Endothelial cell (in vitro differentiated cells): ENCODE data around the gene IL17A. TPM values are rescaled to one million over a fixed set of nuclear protein-coding genes. Genes with fewer than 3 reads are reported as not detected.

ENCODE experiments used
- DNase-seq: peaks from one replicate; pipeline ENCODE4 v3.0.0; 2021; ENCODE audit warnings: low spot score
- H3K27ac Mint-ChIP-seq: one replicate; pipeline ENCODE4 v1.8.0; 2021; ENCODE audit warnings: mixed read lengths, inconsistent platforms; ENCODE audit not compliant: unreplicated experiment
- H3K27me3 Mint-ChIP-seq: one replicate; pipeline ENCODE4 v1.8.0; 2021; ENCODE audit warnings: mild to moderate bottlenecking, moderate library complexity, mixed read lengths, inconsistent platforms; ENCODE audit not compliant: unreplicated experiment
- H3K36me3 Mint-ChIP-seq: one replicate; pipeline ENCODE4 v1.8.0; 2021; ENCODE audit warnings: mild to moderate bottlenecking, low read depth, mixed read lengths, inconsistent platforms; ENCODE audit not compliant: unreplicated experiment
- H3K4me1 Mint-ChIP-seq: one replicate; pipeline ENCODE4 v1.8.0; 2021; ENCODE audit warnings: mild to moderate bottlenecking, mixed read lengths, inconsistent platforms; ENCODE audit not compliant: unreplicated experiment
- H3K4me3 Mint-ChIP-seq: one replicate; pipeline ENCODE4 v1.8.0; 2021; ENCODE audit warnings: mild to moderate bottlenecking, mixed read lengths, inconsistent platforms; ENCODE audit not compliant: unreplicated experiment
- H3K9me3 Mint-ChIP-seq: one replicate; pipeline ENCODE4 v1.8.0; 2021; ENCODE audit warnings: mixed read lengths, inconsistent platforms; ENCODE audit not compliant: unreplicated experiment
- total RNA-seq: library from RNA; stranded (reverse); fragmentation: NEBNext Ultra II Directional; extraction: Animal tissue kit (Norgen Biotek cat#: 25700); gene quantifications from one replicate; pipeline ENCODE4 v1.2.1, GENCODE V29; 2021; ENCODE audit not compliant: unreplicated experiment
- TF ChIP-seq, protein P1 (sequence below): fragments of 200-600 bp; sonication (generic); IDR thresholded peaks from one replicate; pipeline ENCODE4 v1.5.0; 2021; ENCODE audit warnings: antibody characterized with exemption; ENCODE audit not compliant: unreplicated experiment

IL17A gene
- total RNA-seq, 1 donor from 2014 or later, result not detected

DNA sequence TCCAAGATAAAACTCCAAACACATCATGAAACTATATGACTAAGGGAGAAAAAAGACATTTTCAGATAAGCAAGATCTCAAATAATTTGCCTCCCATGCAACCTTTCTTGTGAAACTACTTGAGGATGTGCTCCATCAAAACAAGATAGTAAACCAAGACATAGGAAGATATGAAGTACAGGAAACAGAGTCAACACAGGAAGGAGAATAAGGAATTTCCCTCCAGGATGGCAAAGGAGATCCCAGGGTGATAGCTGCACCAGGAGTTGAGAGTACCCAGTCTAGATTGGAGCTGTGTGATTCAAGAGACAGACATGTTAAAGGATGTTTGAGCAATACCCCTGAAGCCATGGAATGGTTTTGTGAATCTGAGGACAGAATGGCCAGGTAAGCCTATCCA is 15.3 kb downstream of the IL17A start:
- Mint-ChIP-seq H3K4me1 (no peaks in the 10 kb centered on the region), H3K27me3 (peaks cover 2% of the 10 kb centered on the region), H3K9me3 (peaks cover 31% of the 10 kb centered on the region), H3K4me3 (no peak overlapping the region), H3K27ac (no peak overlapping the region), H3K36me3 (peaks cover 27% of the 10 kb centered on the region)
- DNase-seq, result no peak
- TF ChIP-seq, protein P1, sequence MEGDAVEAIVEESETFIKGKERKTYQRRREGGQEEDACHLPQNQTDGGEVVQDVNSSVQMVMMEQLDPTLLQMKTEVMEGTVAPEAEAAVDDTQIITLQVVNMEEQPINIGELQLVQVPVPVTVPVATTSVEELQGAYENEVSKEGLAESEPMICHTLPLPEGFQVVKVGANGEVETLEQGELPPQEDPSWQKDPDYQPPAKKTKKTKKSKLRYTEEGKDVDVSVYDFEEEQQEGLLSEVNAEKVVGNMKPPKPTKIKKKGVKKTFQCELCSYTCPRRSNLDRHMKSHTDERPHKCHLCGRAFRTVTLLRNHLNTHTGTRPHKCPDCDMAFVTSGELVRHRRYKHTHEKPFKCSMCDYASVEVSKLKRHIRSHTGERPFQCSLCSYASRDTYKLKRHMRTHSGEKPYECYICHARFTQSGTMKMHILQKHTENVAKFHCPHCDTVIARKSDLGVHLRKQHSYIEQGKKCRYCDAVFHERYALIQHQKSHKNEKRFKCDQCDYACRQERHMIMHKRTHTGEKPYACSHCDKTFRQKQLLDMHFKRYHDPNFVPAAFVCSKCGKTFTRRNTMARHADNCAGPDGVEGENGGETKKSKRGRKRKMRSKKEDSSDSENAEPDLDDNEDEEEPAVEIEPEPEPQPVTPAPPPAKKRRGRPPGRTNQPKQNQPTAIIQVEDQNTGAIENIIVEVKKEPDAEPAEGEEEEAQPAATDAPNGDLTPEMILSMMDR, result no peak

DNA sequence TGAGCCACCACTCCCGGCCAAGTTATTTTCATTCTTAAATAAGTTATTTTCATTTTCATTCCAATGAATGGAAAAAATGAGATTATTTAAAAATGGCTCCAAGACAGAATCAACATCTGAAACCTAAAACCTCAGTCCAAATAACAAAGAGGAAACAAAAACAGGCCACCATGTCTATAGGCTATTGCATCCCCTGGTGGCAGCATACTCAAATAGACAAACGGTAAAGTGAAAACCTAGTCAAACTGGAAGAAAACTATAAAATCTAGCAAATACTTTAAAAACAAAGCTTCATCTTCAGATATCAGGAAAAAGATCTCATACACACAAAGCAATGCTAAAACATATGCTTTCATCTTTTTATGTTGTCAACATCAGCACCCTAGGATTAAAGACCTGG is 20.9 kb downstream of the IL17A start:
- Mint-ChIP-seq H3K4me3 (no peak overlapping the region), H3K4me1 (no peaks in the 10 kb centered on the region), H3K36me3 (no peaks in the 10 kb centered on the region), H3K9me3 (peaks cover 4% of the 10 kb centered on the region), H3K27ac (no peak overlapping the region), H3K27me3 (no peaks in the 10 kb centered on the region)
- TF ChIP-seq, protein P1, result no peak
- no peak for DNase-seq

DNA sequence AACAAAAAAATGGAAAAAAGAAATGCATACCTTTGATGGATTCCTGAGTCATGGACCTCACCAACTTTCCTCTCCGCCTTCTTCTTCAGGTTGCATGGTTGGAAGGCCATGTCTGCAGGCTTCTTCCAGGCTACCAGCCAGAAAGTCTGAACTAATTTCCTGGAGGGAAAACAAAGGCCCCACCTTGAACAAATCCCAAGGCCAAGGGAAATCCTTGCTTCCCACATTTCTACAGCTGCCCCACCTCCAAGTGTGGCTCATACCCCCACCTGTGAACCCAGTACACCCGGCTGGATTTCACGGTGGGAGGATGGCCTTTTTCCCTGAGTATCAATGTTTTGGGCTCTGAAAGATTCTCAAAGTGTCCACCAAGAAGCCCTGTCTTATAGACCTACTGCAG is 22.4 kb downstream of the IL17A start:
- Mint-ChIP-seq H3K27me3 (no peaks in the 10 kb centered on the region), H3K4me3 (no peak overlapping the region), H3K36me3 (no peaks in the 10 kb centered on the region), H3K9me3 (no peaks in the 10 kb centered on the region), H3K27ac (no peak overlapping the region), H3K4me1 (no peaks in the 10 kb centered on the region)
- TF ChIP-seq, protein P1, result no peak
- no peak for DNase-seq

DNA sequence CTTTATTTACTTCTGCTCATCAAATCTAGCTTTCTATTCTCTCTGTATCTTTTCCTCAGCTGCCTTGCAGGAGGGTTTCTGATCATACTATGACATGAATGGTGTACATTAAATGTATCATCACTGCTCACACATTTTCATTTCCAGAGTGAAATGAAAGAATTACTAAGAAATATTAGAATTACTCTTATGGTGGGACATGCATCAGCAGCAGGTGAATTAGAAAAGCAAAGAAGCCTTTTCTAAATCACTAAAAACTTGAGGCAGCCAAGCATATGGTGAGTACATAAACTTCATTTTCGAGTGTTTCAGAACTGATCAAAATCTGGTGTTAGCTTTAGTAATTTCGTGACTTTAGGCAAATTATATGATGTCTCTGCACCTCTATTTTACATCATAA is 23.6 kb downstream of the IL17A start:
- no peak for DNase-seq
- Mint-ChIP-seq H3K36me3 (no peaks in the 10 kb centered on the region), H3K4me1 (no peaks in the 10 kb centered on the region), H3K27me3 (no peaks in the 10 kb centered on the region), H3K9me3 (no peaks in the 10 kb centered on the region), H3K27ac (no peak overlapping the region), H3K4me3 (no peak overlapping the region)
- TF ChIP-seq, protein P1, result no peak

DNA sequence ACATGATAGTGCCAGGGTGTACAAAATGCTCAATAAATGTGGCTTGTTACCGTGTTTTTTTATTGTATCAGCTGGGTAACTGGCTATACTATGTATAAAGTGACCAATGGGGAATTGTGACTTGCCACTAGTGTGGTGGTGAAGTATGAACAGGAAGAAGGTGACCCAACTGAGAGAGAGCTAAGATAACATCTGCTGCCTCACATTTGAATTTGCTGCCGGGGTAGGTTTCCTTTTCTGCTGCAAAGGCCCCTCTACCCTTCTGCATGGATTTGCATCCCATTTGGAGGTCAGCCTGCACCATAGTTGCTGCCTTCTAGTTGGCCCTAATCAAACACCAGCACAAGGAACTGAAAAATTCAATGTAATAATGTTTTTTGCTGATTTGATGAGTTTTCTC is 24.1 kb downstream of the IL17A start:
- no peaks in the 10 kb centered on the region for H3K27me3 Mint-ChIP-seq
- no peak overlapping the region for H3K4me3 Mint-ChIP-seq
- TF ChIP-seq, protein P1, result no peak

More for the DNA sequence above, 24.1 kb downstream of the IL17A start:
- DNase-seq, result no peak
- Mint-ChIP-seq H3K36me3 (no peaks in the 10 kb centered on the region), H3K4me1 (no peaks in the 10 kb centered on the region), H3K27ac (no peak overlapping the region), H3K9me3 (no peaks in the 10 kb centered on the region)
